ENCODE measurements around the gene EPB41L4A.
"Not testable (repeated sequence)": the region's sequence is repeated elsewhere in the genome, so short reads cannot be mapped to it uniquely, and the experiment has no call there.

The EPB41L4A gene

GRCh38 chr5:112257976-112258375 lies 161.1 kb downstream of the EPB41L4A start:
- no peak for DNase-seq (ENCODE audit: low read depth in 2 of 2)

- DNase-seq (ENCODE audit: low read depth in 2 of 2) = no peak
Observed at GRCh38 chr5:112257005-112257404, 162.1 kb downstream of the EPB41L4A start.

GRCh38 chr5:112254303-112254702 lies 164.8 kb downstream of the EPB41L4A start:
- no peak for DNase-seq (ENCODE audit: low read depth in 2 of 2)

- DNase-seq (ENCODE audit: low read depth in 2 of 2) = peak; percentile 1 to 4
Observed at GRCh38 chr5:112253478-112254250, 165.4 kb downstream of the EPB41L4A start.

- no peak for DNase-seq (ENCODE audit: low read depth in 2 of 2)
Observed at GRCh38 chr5:112250551-112250950, 168.5 kb downstream of the EPB41L4A start.

- DNase-seq (ENCODE audit: low read depth in 2 of 2) = no peak
Observed at GRCh38 chr5:112248623-112249022, 170.5 kb downstream of the EPB41L4A start.

- no peak for DNase-seq (ENCODE audit: low read depth in 2 of 2)
Observed at GRCh38 chr5:112247960-112248359, 171.1 kb downstream of the EPB41L4A start.

- DNase-seq (ENCODE audit: low read depth in 2 of 2) = no peak
Observed at GRCh38 chr5:112245656-112246055, 173.4 kb downstream of the EPB41L4A start.

GRCh38 chr5:112239996-112240395 lies 179.1 kb downstream of the EPB41L4A start:
- DNase-seq (ENCODE audit: low read depth in 2 of 2) = no peak

GRCh38 chr5:112238473-112238872 lies 180.6 kb downstream of the EPB41L4A start:
- DNase-seq (ENCODE audit: low read depth in 2 of 2) = no peak

GRCh38 chr5:112237456-112237855 lies 181.6 kb downstream of the EPB41L4A start:
- DNase-seq (ENCODE audit: low read depth in 2 of 2) = no peak

GRCh38 chr5:112234000-112234399 lies 185.1 kb downstream of the EPB41L4A start:
- DNase-seq (ENCODE audit: low read depth in 2 of 2) = no peak

GRCh38 chr5:112232667-112233066 lies 186.4 kb downstream of the EPB41L4A start:
- DNase-seq (ENCODE audit: low read depth in 2 of 2) = no peak

GRCh38 chr5:112230606-112231005 lies 188.5 kb downstream of the EPB41L4A start:
- DNase-seq (ENCODE audit: low read depth in 2 of 2) = no peak

GRCh38 chr5:112228667-112229066 lies 190.4 kb downstream of the EPB41L4A start:
- DNase-seq (ENCODE audit: low read depth in 2 of 2) = peak in 1 of 2 experiments; percentile 2

- DNase-seq (ENCODE audit: low read depth in 2 of 2) = no peak
Observed at GRCh38 chr5:112227911-112228631, 191.0 kb downstream of the EPB41L4A start.

- no peak for DNase-seq (ENCODE audit: low read depth in 2 of 2)
Observed at GRCh38 chr5:112226215-112226614, 192.9 kb downstream of the EPB41L4A start.

- not testable (repeated sequence) for DNase-seq (ENCODE audit: low read depth in 2 of 2)
Observed at GRCh38 chr5:112222997-112223396, 196.1 kb downstream of the EPB41L4A start.

- DNase-seq (ENCODE audit: low read depth in 2 of 2) = no peak
Observed at GRCh38 chr5:112221128-112221527, 197.9 kb downstream of the EPB41L4A start.

- DNase-seq (ENCODE audit: low read depth in 2 of 2) = no peak
Observed at GRCh38 chr5:112219000-112219399, 200.1 kb downstream of the EPB41L4A start.

- DNase-seq (ENCODE audit: low read depth in 2 of 2) = no peak
Observed at GRCh38 chr5:112217843-112218579, 201.1 kb downstream of the EPB41L4A start.

GRCh38 chr5:112216140-112216539 lies 202.9 kb downstream of the EPB41L4A start:
- no peak for DNase-seq (ENCODE audit: low read depth in 2 of 2)
